Kidney tubule cell (primary cell): ENCODE results near the gene C2CD2.

ENCODE experiments used
- DNase-seq: peaks from one replicate; pipeline ENCODE4 v3.0.0-alpha.2; 2018; ENCODE audit warnings: low spot score

C2CD2 gene

DNA sequence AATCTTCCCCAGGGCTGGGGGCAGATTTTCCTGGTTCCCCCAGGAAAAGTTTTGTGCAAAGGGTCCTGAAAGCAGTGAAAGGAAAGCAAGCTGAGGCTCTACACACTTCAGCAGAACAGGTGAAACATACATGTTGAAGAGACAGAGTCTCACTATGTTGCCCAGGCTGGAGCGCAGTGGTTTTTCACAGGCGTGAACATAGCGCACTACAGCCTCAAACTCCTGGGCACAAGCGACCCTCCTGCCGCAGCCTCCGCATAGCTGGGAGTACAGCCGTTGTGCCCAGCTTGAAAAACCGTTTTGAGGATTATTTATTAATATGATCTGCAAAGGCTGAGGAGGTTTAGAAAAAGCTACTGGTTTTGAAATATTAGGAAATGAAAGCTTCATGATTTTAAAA, 86.5 kb downstream of the C2CD2 start:
- no peak for DNase-seq

DNA sequence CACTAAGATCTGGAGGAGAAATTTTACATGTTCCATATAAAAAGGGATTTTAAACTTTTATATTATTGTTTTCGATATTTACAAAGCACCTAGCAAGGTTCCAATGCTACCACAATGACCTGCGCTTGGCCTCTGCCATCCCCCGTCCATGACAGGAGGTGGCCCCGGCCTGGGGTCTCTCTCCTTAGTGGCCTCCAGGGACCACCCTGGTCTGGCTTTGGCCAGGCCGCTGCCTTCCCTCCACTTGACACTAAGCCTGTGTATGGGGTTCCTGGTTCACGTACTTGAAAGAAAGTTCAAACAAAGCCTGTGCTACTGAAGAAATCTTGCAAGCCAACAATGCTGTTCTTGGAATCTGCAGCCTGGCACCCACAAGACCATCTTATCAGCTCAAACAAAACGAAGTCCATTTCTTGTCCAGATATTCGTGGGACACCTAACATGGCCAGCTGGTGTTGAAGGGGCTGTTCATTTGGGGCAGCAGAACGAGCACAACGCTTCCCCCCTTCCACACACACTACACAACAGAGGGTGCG, 87.5 kb downstream of the C2CD2 start:
- no peak for DNase-seq

GRCh38 chr21:41865002-41865777, 88.6 kb downstream of the C2CD2 start:
- DNase-seq, result no peak

DNA sequence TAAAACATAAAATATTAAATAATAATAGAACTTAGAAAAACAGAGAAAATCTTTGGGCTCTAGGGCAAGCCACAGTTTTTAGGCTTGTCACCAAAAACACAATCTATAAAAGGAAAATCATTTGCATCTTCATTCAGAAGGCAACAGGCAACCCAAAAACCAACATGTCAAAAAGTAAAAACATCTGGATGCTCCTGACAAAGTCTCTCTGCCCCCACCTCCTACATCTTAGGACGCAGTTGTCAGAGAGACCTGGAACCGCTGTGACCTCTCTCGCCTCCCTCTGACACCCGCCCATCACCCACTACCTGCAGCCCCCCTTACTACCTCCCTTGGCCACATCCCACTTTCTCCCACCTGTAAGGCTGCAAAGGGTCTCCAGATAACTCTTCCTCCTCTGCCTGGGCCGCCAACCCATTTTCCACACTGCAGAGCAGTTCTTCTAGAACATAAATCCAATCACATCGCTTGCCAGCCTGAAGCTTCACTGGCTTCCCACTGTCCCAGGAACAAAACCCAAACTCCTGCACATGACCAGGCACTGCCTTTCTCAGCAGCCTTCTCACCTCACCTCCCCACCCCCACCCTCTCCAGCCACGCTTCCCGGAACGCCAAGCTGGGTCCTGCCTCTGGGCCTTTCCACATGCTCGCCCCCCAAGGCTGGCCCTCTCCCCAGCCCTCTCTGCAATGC, 89.4 kb downstream of the C2CD2 start:
- DNase-seq, result no peak

DNA sequence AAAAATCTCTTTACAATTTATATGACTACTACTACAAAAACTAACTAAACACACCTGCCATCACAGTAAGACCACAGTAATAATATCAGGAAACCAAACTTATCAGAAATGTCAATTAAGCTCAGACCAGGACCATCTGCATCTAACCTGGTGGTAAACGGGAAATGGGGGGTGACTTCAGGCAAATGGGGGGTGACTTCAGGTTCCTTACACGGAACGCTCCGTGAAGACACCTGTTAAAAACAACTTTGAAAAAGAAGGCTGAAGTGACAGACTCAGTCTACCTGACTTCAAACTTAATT, 90.4 kb downstream of the C2CD2 start:
- DNase-seq, result no peak

DNA sequence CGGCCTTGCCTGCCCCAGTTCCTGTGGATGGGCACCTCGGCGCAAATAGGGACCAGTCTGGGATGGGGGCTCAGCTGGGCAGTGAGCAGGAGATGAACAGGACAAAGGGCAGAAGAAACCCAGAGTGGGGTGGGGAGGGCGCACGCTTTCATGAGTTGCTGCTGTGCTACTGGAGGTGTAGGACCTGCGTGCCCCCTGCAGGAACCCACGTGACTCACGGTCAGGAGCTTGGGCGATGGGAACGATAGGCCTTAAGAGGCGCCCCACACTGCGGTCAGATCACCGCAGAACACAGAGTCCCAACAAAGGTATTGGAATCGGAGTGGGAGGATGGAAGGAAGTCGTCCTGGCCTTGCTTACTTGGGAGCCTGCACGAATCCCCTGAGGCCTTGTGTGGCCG, 91.8 kb downstream of the C2CD2 start:
- no peak for DNase-seq

GRCh38 chr21:41861255-41861654, 92.6 kb downstream of the C2CD2 start:
- no peak for DNase-seq

DNA sequence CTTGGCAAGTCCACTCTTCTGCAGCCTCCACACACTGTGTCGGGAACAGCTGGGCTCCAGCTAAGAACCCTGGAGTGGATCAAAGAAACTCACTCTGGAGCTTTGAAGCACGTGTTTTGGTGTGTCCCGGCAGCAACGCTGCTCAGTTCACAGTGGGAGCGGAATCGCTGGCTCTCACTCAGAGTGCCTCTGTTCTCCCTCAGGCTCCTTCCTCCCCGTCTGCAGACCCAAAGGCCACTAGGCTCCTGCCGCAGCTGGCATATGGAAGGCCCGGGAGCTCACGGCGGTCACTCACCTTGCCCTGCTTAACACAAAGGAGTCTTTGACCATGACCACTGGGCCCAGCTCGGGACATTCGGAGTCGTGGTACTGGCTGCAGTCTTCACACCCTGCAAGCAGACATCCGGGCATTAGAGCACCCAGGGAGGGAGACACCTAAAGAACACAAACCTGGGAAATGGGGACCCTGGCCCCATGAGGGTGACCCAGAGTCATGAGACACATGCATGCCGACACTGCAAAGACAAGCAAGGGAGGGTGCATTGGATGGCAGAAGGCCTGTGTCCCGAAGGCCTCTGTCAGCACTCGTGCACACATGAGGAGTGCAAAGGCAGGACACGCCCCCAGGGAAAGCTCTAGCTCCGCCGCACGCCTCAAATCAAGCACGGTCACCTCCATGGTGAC, 94.4 kb downstream of the C2CD2 start:
- DNase-seq, result no peak

- no peak for DNase-seq
These were observed 95.1 kb downstream of the C2CD2 start for GRCh38 chr21:41858466-41859296.

- DNase-seq, result no peak
These were observed 96.0 kb downstream of the C2CD2 start for GRCh38 chr21:41857771-41858300.

- DNase-seq, result no peak
These were observed 97.2 kb downstream of the C2CD2 start for GRCh38 chr21:41856572-41856971.

- no peak for DNase-seq
These were observed 99.3 kb downstream of the C2CD2 start for GRCh38 chr21:41854426-41854995.

DNA sequence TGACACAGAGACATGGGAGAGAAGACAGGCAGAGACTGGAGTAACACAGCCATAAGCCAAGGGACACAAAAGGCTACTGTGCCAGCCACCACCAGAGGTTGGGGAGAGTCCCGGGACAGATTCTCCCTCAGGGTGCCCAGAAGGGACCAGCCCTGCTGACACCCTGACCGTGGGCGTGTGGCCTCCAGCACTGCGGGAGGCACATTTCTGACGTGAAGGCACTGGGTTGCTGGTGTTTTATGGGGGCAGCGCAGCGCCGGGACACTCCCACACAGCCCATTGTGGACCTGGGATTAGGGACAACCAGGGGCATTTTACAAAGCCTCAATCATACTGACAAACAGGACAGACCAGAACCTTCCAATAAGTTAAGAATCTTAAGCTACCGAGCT, 100.9 kb downstream of the C2CD2 start:
- no peak for DNase-seq

DNA sequence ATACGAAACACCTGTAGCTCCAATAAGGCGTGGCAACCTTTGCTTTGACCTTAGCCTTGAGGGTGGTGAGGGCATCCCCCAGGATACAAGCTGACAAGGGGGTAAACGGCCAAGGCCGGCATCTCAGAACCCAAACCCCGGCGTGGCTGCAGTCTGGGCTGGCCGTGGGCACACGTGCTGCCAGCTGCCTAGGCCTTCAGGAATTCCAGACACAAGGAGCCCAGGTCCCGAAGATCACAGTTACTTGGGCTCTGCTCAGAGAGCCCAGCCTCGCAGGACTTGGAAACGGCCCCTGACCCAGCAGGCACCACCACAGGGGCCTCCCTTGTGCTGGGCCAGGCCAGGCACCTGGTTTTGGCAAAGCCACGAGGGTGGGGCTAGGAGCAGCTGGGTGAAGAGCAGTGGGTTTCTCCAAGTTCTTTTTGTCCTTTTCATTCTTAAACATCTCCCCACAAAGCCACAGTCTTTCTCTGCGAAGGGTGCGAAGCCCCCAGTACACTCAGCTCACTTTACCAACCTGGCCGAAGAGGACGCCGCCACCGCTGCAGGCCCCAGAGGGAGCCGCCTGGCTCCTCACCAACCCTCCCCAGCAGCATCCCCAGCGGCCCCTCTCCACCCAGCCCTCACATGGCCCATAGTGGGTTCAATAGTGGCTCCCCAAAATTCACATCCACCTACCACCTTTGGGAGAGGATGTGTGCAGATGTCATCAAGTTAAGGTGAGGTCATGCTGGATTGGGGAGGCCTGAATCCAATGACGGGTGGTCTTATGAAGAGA, 101.5 kb downstream of the C2CD2 start:
- DNase-seq, result no peak

GRCh38 chr21:41851090-41851790, 102.6 kb downstream of the C2CD2 start:
- no peak for DNase-seq

DNA sequence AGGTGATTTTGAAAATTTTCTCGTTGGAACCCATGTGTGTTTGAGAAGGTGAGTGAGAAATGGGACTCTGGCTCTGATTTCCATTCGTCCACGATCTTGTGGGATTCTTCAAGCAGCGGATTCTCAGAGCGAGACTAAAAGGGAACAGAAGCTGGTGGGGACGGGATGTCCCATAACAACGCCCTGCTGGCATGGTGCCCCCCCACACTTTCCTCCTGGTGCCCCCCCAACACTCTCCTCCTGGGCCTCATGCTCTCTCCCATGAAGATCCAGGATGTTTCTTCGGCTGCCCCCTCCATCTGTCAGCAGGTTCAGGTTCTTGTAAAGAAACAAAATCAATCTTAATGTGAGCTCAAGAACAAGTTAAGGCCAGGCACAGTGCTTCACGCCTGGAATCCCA, 103.7 kb downstream of the C2CD2 start:
- DNase-seq, result no peak

DNA sequence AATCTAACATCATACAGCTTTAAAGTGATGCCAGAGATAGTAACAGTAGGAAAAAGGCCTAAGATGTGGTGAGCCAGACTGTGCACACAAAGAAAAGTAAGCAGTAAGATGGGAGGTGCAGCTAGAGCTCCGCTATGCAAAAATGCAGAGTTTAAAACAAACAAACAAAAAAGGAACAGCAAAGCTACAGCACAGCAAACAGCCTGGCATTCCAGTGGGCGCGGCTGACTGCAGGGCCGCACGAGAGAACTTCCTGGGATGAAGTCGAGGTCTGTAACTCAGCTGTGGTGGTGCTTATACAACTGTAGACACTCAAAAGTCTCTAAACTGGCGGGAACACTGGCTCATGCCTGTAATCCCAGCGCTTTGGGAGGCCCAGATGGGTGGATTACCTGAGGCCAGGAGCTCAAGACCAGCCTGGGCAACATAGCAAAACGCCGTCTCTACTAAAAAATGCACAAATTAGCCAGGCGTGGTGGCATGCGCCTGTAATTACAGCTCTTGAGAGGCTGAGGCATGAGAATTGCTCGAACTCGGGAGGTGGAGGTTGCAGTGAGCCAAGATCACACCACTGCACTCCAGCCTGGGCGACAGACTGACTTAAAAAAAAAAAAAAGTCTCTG, 104.7 kb downstream of the C2CD2 start:
- no peak for DNase-seq

DNA sequence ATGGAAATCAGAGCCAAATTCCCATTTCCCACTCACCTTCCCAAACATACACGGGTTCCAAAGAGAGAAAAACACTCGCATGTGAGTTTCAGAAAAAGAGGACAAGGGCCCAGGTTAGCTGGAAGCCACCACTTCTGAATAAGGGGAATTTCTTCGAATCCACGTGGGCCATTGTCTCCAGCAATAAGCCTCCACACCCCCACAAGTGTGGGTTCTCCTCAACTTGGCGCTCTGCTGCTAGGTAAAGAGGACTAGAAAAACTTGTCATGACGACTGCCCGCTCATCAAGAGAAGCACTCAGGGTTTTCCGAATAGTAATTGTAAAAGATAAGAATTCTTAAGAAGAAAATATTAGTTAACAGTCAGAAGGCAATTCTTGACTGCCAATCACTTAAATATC, 105.3 kb downstream of the C2CD2 start:
- no peak for DNase-seq

- DNase-seq, result no peak
These were observed 106.6 kb downstream of the C2CD2 start for GRCh38 chr21:41847066-41847804.
